OCI-LY7 (cell line): ENCODE results near the gene ITSN2. TPM values are rescaled to one million over a fixed set of nuclear protein-coding genes. Genes with fewer than 3 reads are reported as not detected.

Experiments used
- BruUV-seq: library from RNA; stranded (reverse); fragments of 400-500 nt; replicated peaks from 2 replicates; lab custom pipeline; 2021; lab: Mats Ljungman, UMichigan
- CTCF ChIA-PET: fragments of 300-600 bp; sonication (Branson Sonifier 250); formaldehyde crosslinking; loops from one replicate; lab custom pipeline; 2022; ENCODE audit warnings: antibody characterized with exemption; ENCODE audit not compliant: unreplicated experiment; lab: Charles Lee
- POLR2A ChIA-PET: fragments of 300-600 bp; sonication (Branson Sonifier 250); formaldehyde crosslinking; loops from one replicate; lab custom pipeline; 2022; ENCODE audit warnings: antibody characterized with exemption; lab: Charles Lee
- DNase-seq: peaks from one replicate; pipeline ENCODE4 v3.0.0-alpha.2; 2015; ENCODE audit warnings: low spot score
- H2AFZ ChIP-seq: fragments of 200-600 bp; sonication (generic), shearing (Covaris generic); 2 replicates; pipeline ENCODE4 v1.6.1; 2014; ENCODE audit warnings: mild to moderate bottlenecking, antibody characterized with exemption, low read length, moderate library complexity
- H3K27ac ChIP-seq: fragments of 200-600 bp; sonication (generic); 2 replicates; pipeline ENCODE4 v1.5.1; 2014; ENCODE audit warnings: mixed run types, low read depth, mild to moderate bottlenecking, moderate library complexity, low read length, inconsistent platforms; ENCODE audit not compliant: poor library complexity, severe bottlenecking
- H3K36me3 ChIP-seq: fragments of 200-600 bp; sonication (generic); 2 replicates; pipeline ENCODE4 v1.6.1; 2014; ENCODE audit warnings: mild to moderate bottlenecking, antibody characterized with exemption, low read length, moderate library complexity, mixed read lengths; ENCODE audit not compliant: insufficient read depth
- H3K4me1 ChIP-seq: fragments of 200-600 bp; sonication (generic); 2 replicates; pipeline ENCODE4 v1.5.1; 2014; ENCODE audit warnings: mild to moderate bottlenecking, low read length; ENCODE audit not compliant: insufficient read depth, poor library complexity, severe bottlenecking
- H3K4me2 ChIP-seq: fragments of 200-600 bp; sonication (generic); 2 replicates; pipeline ENCODE4 v1.6.1; 2014; ENCODE audit warnings: mild to moderate bottlenecking, low read length
- H3K4me3 ChIP-seq: fragments of 200-600 bp; sonication (generic); 2 replicates; pipeline ENCODE4 v1.5.1; 2014; ENCODE audit warnings: mild to moderate bottlenecking, low read depth, low read length; ENCODE audit not compliant: poor library complexity, severe bottlenecking
- H3K79me2 ChIP-seq: fragments of 200-600 bp; sonication (generic); 2 replicates; pipeline ENCODE4 v1.6.1; 2016; ENCODE audit warnings: low read depth, mild to moderate bottlenecking, low read length, moderate library complexity, mixed read lengths; ENCODE audit not compliant: insufficient read depth
- H3K9me2 ChIP-seq: fragments of 200-600 bp; sonication (generic); 2 replicates; pipeline ENCODE4 v1.6.1; 2016; ENCODE audit warnings: mild to moderate bottlenecking, low read length, mixed read lengths; ENCODE audit not compliant: insufficient read depth
- H3K9me3 ChIP-seq: fragments of 200-600 bp; sonication (generic); 2 replicates; pipeline ENCODE4 v1.6.1; 2014; ENCODE audit warnings: mild to moderate bottlenecking, mixed run types, low read length, mixed read lengths
- H4K20me1 ChIP-seq: fragments of 200-600 bp; sonication (generic); 2 replicates; pipeline ENCODE4 v1.6.1; 2014; ENCODE audit warnings: mild to moderate bottlenecking, antibody characterized with exemption, low read length, moderate library complexity, mixed read lengths; ENCODE audit not compliant: insufficient read depth
- EZH2phosphoT487 ChIP-seq: fragments of 200-600 bp; sonication (generic); IDR thresholded peaks from 2 replicates; pipeline ENCODE4 v1.6.1; 2018; ENCODE audit warnings: low read depth, borderline replicate concordance, mild to moderate bottlenecking, mixed run types, antibody characterized with exemption, low read length, moderate library complexity, mixed read lengths
- intact Hi-C: fragments of 100-400 bp; cut with micrococcal nuclease; formaldehyde crosslinking; loops from one replicate; pipeline ENCODE4 v1.10.0; 2022; ENCODE audit not compliant: unreplicated experiment
- total RNA-seq, 2 experiments: library from RNA; depleted of rRNA in 1 of 2; stranded (reverse); fragments of >200 nt in 1 of 2; shearing (Covaris generic) in 1 of 2; gene quantifications; 2 replicates each; pipeline ENCODE4 v1.2.3, GENCODE V29; 2014 to 2022
- TF ChIP-seq, protein P1 (sequence below): fragments of 200-600 bp; sonication (generic); conservative IDR thresholded peaks from 2 replicates; pipeline ENCODE4 v1.5.1; 2014; ENCODE audit warnings: mild to moderate bottlenecking, antibody characterized with exemption, low read length, moderate library complexity, mixed read lengths

Gene ITSN2
- total RNA-seq, 2 experiments from 2014 or later = 25.4 to 65.7 TPM

DNA sequence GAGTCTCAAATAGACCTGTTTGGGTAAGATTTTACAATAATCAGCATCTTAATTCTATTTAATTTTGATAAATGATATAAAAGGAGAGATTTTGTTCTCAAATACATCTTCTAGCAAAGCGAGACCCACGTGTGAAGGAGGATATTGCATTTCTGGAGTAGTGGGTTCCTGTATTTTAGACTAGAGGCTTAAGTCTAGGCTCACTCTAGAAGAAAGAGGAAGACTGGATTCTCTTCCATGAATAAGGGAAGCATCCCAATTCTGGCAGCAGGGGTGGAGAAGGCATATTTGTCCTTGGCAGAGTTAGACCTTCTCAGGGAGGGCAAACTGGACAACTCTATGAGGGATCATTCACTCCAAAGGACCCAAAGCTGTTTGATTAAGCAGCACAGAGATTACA, 196.7 kb downstream of the ITSN2 start:
- no peak overlapping the region for H3K4me3 ChIP-seq
- H3K36me3 ChIP-seq = no peaks in the 10 kb centered on the region
- H3K9me3 ChIP-seq = peaks cover 6% of the 10 kb centered on the region; the same call in 1 of the 2 replicates
- H4K20me1 ChIP-seq = no peaks in the 10 kb centered on the region
- intact Hi-C loops = loop anchor here (5.0 kb wide), 1 partner anchor 176 kb away; no protein-coding TSS in a partner anchor
- BruUV-seq = no TSS peak
- no peaks in the 10 kb centered on the region for H3K79me2 ChIP-seq
- no peaks in the 10 kb centered on the region for H3K9me2 ChIP-seq
- ChIA-PET POLR2A (interaction anchor here (0.6 kb wide), 1 partner anchor 183 kb away, joined by 5 read pairs; no protein-coding TSS in a partner anchor), CTCF (interaction anchor here (0.6 kb wide), 1 partner anchor 98 kb away, joined by 3 read pairs; no protein-coding TSS in a partner anchor)
- H2AFZ ChIP-seq = no peak overlapping the region
- H3K4me2 ChIP-seq = no peak overlapping the region
- H3K27ac ChIP-seq = no peak overlapping the region
- TF ChIP-seq, protein P1, sequence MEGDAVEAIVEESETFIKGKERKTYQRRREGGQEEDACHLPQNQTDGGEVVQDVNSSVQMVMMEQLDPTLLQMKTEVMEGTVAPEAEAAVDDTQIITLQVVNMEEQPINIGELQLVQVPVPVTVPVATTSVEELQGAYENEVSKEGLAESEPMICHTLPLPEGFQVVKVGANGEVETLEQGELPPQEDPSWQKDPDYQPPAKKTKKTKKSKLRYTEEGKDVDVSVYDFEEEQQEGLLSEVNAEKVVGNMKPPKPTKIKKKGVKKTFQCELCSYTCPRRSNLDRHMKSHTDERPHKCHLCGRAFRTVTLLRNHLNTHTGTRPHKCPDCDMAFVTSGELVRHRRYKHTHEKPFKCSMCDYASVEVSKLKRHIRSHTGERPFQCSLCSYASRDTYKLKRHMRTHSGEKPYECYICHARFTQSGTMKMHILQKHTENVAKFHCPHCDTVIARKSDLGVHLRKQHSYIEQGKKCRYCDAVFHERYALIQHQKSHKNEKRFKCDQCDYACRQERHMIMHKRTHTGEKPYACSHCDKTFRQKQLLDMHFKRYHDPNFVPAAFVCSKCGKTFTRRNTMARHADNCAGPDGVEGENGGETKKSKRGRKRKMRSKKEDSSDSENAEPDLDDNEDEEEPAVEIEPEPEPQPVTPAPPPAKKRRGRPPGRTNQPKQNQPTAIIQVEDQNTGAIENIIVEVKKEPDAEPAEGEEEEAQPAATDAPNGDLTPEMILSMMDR = no peak
- no peak for DNase-seq
- no peaks in the 10 kb centered on the region for H3K4me1 ChIP-seq

DNA sequence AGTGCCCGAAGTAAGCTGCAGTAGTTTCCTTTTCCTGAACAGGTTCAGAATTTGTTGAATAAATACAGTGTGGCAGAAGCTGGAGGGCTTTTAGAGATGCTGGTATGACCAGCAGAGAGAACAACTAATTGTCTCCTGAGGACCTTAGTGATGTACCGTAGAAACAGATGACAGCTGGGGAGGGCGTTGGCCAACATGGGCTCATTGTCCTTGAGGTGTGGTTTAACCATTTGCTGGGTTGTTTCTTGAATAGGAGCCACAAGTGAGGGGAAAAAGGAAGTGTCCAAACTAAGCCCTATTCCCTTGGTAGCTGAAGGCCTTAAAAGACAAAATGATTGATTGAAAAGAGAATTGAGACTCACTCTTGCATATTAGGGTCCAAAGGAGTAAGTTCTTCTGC, 197.2 kb downstream of the ITSN2 start:
- intact Hi-C loops = loop anchor here (5.0 kb wide), 1 partner anchor 176 kb away; no protein-coding TSS in a partner anchor
- Histone ChIP-seq H3K4me3 (no peak overlapping the region), H4K20me1 (no peaks in the 10 kb centered on the region), H3K27ac (no peak overlapping the region), H2AFZ (no peak overlapping the region), H3K9me3 (peaks cover 6% of the 10 kb centered on the region; the same call in 1 of the 2 replicates), H3K4me2 (no peak overlapping the region), H3K4me1 (no peaks in the 10 kb centered on the region), H3K36me3 (no peaks in the 10 kb centered on the region), H3K79me2 (no peaks in the 10 kb centered on the region), H3K9me2 (no peaks in the 10 kb centered on the region)
- no peak for TF ChIP-seq EZH2phosphoT487
- TF ChIP-seq, protein P1 = no peak
- ChIA-PET POLR2A (interaction anchor here (0.6 kb wide), 1 partner anchor 182 kb away, joined by 5 read pairs; no protein-coding TSS in a partner anchor), CTCF (no interaction called here)
- DNase-seq = no peak
- no TSS peak for BruUV-seq

DNA sequence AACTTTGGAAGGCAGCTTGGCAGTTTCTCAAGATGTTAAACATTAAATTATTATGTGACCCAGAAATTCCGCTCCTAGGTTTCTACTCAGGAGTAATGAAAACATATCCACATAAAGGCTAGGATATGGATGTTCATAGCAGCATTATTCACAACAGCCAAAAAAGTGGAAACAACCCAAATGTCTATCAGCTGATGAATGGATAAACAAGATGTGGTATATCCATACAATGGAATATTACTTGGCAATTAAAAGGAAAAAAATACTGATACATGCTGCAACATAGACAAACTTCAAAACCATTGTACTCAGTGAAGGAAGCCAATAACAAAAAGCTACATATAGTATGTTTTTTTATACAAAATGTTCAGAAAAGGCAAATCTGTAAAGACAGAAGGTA, 197.8 kb downstream of the ITSN2 start:
- CTCF ChIA-PET = no interaction called here
- Histone ChIP-seq H2AFZ (no peak overlapping the region), H4K20me1 (no peaks in the 10 kb centered on the region), H3K4me3 (no peak overlapping the region), H3K9me2 (no peaks in the 10 kb centered on the region), H3K79me2 (no peaks in the 10 kb centered on the region), H3K4me1 (no peaks in the 10 kb centered on the region), H3K27ac (no peak overlapping the region), H3K36me3 (no peaks in the 10 kb centered on the region), H3K4me2 (no peak overlapping the region), H3K9me3 (peaks cover 6% of the 10 kb centered on the region; the same call in 1 of the 2 replicates)
- TF ChIP-seq, protein P1 = no peak
- TF ChIP-seq EZH2phosphoT487 = no peak
- POLR2A ChIA-PET = interaction anchor here (0.6 to 2.2 kb wide), 3 partner anchors 15 to 179 kb away, joined by 3 to 10 read pairs (median 3); no protein-coding TSS in a partner anchor
- DNase-seq = no peak
- no TSS peak for BruUV-seq
- intact Hi-C loops = loop anchor here (5.0 kb wide), 1 partner anchor 175 kb away; no protein-coding TSS in a partner anchor
